ENCODE results near the gene BMP6. TPM values are rescaled to one million over a fixed set of nuclear protein-coding genes. Genes with fewer than 3 reads are reported as not detected.

Gene BMP6
- total and polyA plus RNA-seq, 2 donors (not counting 3 experiments of a cell fraction or from before 2014, with no cell fraction given): 221 to 276 TPM

DNA sequence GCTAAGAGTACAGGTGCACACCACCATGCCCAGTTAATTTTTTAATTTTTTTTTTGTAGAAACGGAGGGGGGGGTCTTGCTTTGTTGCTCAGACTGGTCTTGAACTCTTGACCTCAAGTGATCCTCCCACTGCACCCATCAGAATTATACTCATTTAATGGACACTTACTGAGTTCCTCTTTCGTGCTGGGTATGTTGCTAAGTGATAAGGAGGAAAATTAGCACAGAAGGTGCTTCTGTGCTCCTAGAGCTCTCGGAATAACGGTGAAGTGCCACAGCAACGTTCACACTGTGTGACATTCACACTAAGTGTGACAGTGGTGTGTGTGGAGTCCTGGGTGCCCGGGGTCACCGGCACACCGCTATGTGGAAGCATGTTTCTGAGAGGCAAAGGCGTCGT is 32.1 kb upstream of the BMP6 start:
- Histone ChIP-seq H3K4me1 (ENCODE audit: control insufficient read depth, extremely low read depth, insufficient read depth, low read length) (peaks cover 25% of the 10 kb centered on the region), H3K9me1 (replicated peaks; ENCODE audit: control insufficient read depth, extremely low read depth, insufficient read depth, low read length) (no peaks in the 10 kb centered on the region), H3K4me2 (ENCODE audit: insufficient read depth, low read length) (no peak overlapping the region), H3K27ac (ENCODE audit: insufficient read depth, low read depth, low read length) (no peak overlapping the region), H3K36me3 (ENCODE audit: control insufficient read depth in 2 of 2, extremely low read depth in 1 of 2, insufficient read depth in 2 of 2, low read length in 2 of 2) (no peaks in the 10 kb centered on the region), H3K9me3 (replicated peaks; ENCODE audit: control insufficient read depth, insufficient read depth, low read length) (no peaks in the 10 kb centered on the region), H2AFZ (ENCODE audit: low read depth, low read length) (no peak overlapping the region), H3K9ac (replicated peaks; ENCODE audit: extremely low read depth, insufficient read depth, low read length) (no peak overlapping the region), H3K79me2 (ENCODE audit: control insufficient read depth, insufficient read depth, low read length) (no peaks in the 10 kb centered on the region), H4K20me1 (replicated peaks; ENCODE audit: control insufficient read depth, extremely low read depth, insufficient read depth, low read length) (no peaks in the 10 kb centered on the region), H3K27me3 (ENCODE audit: control insufficient read depth in 2 of 2, insufficient read depth in 2 of 2, low read length in 2 of 2) (no peaks in the 10 kb centered on the region), H3K4me3 (replicated peaks in 1 of 3; ENCODE audit: insufficient read depth in 1 of 3, low read depth in 1 of 3, low read length in 3 of 3) (no peak overlapping the region)
- ChIA-PET CTCF (no interaction called here), POLR2A (no interaction called here)
- FAIRE-seq (no peak), DNase-seq (ENCODE audit: low read depth, low spot score) (no peak)
- intact Hi-C loops (cut with micrococcal nuclease) (no loop called here), dilution Hi-C loops (cut with MboI; ENCODE audit: extremely low pct_ligation_motif_present, low sequenced_read_pairs) (no loop called here)
- TF ChIP-seq POLR2AphosphoS5 (IDR thresholded peaks at IDR 0.05; ENCODE audit: insufficient read depth, low read depth, low read length) (no peak), MAX (IDR thresholded peaks at IDR 0.05; ENCODE audit: insufficient read depth, insufficient read length) (no peak), POLR2A (IDR thresholded peaks at IDR 0.05; ENCODE audit: low read depth, low read length) (no peak), JUN (IDR thresholded peaks at IDR 0.05; ENCODE audit: borderline replicate concordance, insufficient read depth, insufficient read length, low read depth) (no peak), MYC (IDR thresholded peaks at IDR 0.05; ENCODE audit: low read depth, low read length) (no peak), EZH2 (IDR thresholded peaks at IDR 0.05; ENCODE audit: borderline replicate concordance, low read depth, low read length, severe bottlenecking) (no peak)
- TF ChIP-seq, protein P1, sequence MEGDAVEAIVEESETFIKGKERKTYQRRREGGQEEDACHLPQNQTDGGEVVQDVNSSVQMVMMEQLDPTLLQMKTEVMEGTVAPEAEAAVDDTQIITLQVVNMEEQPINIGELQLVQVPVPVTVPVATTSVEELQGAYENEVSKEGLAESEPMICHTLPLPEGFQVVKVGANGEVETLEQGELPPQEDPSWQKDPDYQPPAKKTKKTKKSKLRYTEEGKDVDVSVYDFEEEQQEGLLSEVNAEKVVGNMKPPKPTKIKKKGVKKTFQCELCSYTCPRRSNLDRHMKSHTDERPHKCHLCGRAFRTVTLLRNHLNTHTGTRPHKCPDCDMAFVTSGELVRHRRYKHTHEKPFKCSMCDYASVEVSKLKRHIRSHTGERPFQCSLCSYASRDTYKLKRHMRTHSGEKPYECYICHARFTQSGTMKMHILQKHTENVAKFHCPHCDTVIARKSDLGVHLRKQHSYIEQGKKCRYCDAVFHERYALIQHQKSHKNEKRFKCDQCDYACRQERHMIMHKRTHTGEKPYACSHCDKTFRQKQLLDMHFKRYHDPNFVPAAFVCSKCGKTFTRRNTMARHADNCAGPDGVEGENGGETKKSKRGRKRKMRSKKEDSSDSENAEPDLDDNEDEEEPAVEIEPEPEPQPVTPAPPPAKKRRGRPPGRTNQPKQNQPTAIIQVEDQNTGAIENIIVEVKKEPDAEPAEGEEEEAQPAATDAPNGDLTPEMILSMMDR (IDR thresholded peaks at IDR 0.05; ENCODE audit: extremely low read depth in 1 of 2, insufficient read depth in 1 of 2, low read depth in 1 of 2, low read length in 2 of 2): no peak
- BruUV-seq (replicated peaks): no TSS peak

All from endothelial cell of umbilical vein (primary cell).